ENCODE data around the gene EIF4G3.
"Not testable (repeated sequence)": the region's sequence is repeated elsewhere in the genome, so short reads cannot be mapped to it uniquely, and the experiment has no call there.

EIF4G3 gene

DNA sequence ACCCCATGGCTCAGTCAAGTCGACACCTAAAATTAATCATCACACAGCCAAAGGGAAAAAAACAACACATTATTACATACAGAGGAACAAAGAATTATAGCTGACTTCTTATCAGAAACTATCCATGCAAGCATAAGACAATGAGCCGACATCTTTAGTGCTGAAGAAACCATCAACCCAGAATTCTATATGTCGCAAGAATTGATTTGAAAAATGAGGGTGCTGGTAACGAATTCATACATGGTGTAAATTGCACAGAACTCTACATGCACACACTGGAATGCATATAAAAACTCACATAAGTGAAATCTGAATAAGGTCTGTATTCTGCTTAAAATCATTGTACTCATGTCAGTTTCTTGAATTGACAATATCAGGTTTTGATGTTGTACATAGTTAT lies 25.0 kb upstream of the EIF4G3 start:
- no peaks in the 10 kb centered on the region for H3K4me1 ChIP-seq (ENCODE audit: control insufficient read depth, insufficient read depth, low read length)
- H3K4me3 ChIP-seq (ENCODE audit: low read depth, low read length), result no peak overlapping the region
- H3K27ac ChIP-seq (ENCODE audit: low read depth, low read length), result no peak overlapping the region
- H3K9ac ChIP-seq (ENCODE audit: low read depth, low read length), result no peak overlapping the region
- H3K27me3 ChIP-seq (ENCODE audit: control insufficient read depth, insufficient read depth, low read length), result peaks cover 7% of the 10 kb centered on the region; the same call in 1 of the 2 replicates
- H3K36me3 ChIP-seq (ENCODE audit: control insufficient read depth, insufficient read depth, low read length), result no peaks in the 10 kb centered on the region
- H3K9me3 ChIP-seq (ENCODE audit: control insufficient read depth, insufficient read depth, low read length), result no peaks in the 10 kb centered on the region

DNA sequence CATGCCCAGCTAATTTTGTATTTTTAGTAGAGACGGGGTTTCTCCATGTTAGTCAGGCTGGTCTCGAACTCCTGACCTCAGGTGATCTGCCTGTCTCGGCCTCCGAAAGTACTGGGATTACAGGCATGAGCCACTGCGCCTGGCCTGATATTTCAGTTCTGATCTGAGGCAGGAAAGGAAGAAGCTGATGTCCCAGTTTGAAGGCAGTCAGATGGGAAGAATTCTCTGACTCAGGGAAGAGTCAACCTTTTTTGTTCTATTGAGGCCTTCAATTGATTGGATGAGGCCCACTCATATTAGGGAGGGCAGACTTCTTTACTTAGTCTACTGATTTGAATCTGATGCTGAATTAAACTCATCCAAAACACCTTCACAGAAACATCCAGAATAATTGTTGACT lies 24.5 kb upstream of the EIF4G3 start:
- H3K4me1 ChIP-seq (ENCODE audit: control insufficient read depth, insufficient read depth, low read length); H3K9ac ChIP-seq (ENCODE audit: low read depth, low read length); H3K27me3 ChIP-seq (ENCODE audit: control insufficient read depth, insufficient read depth, low read length); H3K9me3 ChIP-seq (ENCODE audit: control insufficient read depth, insufficient read depth, low read length); H3K36me3 ChIP-seq (ENCODE audit: control insufficient read depth, insufficient read depth, low read length); H3K27ac ChIP-seq (ENCODE audit: low read depth, low read length); H3K4me3 ChIP-seq (ENCODE audit: low read depth, low read length): not testable (repeated sequence)

- no peak overlapping the region for H3K4me3 ChIP-seq (ENCODE audit: low read depth, low read length)
- H3K4me1 ChIP-seq (ENCODE audit: control insufficient read depth, insufficient read depth, low read length), result no peaks in the 10 kb centered on the region
- no peak overlapping the region for H3K9ac ChIP-seq (ENCODE audit: low read depth, low read length)
- H3K27me3 ChIP-seq (ENCODE audit: control insufficient read depth, insufficient read depth, low read length), result peaks cover 7% of the 10 kb centered on the region; the same call in 1 of the 2 replicates
- no peaks in the 10 kb centered on the region for H3K36me3 ChIP-seq (ENCODE audit: control insufficient read depth, insufficient read depth, low read length)
- H3K27ac ChIP-seq (ENCODE audit: low read depth, low read length), result no peak overlapping the region
- no peaks in the 10 kb centered on the region for H3K9me3 ChIP-seq (ENCODE audit: control insufficient read depth, insufficient read depth, low read length)
These were observed 24.1 kb upstream of the EIF4G3 start for GRCh38 chr1:21200767-21201166.

GRCh38 chr1:21198929-21199328 lies 22.2 kb upstream of the EIF4G3 start:
- Histone ChIP-seq H3K4me3 (ENCODE audit: low read depth, low read length) (no peak overlapping the region), H3K27ac (ENCODE audit: low read depth, low read length) (no peak overlapping the region), H3K36me3 (ENCODE audit: control insufficient read depth, insufficient read depth, low read length) (no peaks in the 10 kb centered on the region), H3K4me1 (ENCODE audit: control insufficient read depth, insufficient read depth, low read length) (no peaks in the 10 kb centered on the region), H3K9me3 (ENCODE audit: control insufficient read depth, insufficient read depth, low read length) (no peaks in the 10 kb centered on the region), H3K9ac (ENCODE audit: low read depth, low read length) (no peak overlapping the region), H3K27me3 (ENCODE audit: control insufficient read depth, insufficient read depth, low read length) (peaks cover 23% of the 10 kb centered on the region)

DNA sequence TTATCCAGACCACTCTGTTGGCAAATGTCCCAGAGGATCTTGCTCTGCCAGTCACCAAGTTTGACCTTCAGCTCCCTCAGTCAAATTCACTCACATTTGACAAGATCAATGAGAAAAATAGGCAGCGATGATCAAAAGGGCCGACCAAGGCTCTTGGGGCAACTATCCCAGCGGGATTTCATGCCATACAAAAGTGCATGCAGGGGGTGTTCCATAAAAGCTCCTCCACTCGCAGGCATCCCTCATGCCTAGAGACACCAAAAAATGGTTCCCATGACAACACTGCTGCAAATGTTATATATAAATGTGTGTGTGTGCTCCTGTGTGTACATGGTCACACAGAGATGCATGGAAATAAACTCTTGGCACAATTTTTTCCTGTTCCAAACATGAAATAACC lies 16.2 kb upstream of the EIF4G3 start:
- Histone ChIP-seq H3K27me3 (ENCODE audit: control insufficient read depth, insufficient read depth, low read length) (peaks cover 74% of the 10 kb centered on the region), H3K36me3 (ENCODE audit: control insufficient read depth, insufficient read depth, low read length) (no peaks in the 10 kb centered on the region), H3K4me3 (ENCODE audit: low read depth, low read length) (no peak overlapping the region), H3K4me1 (ENCODE audit: control insufficient read depth, insufficient read depth, low read length) (no peaks in the 10 kb centered on the region), H3K9ac (ENCODE audit: low read depth, low read length) (no peak overlapping the region), H3K27ac (ENCODE audit: low read depth, low read length) (no peak overlapping the region), H3K9me3 (ENCODE audit: control insufficient read depth, insufficient read depth, low read length) (no peaks in the 10 kb centered on the region)

DNA sequence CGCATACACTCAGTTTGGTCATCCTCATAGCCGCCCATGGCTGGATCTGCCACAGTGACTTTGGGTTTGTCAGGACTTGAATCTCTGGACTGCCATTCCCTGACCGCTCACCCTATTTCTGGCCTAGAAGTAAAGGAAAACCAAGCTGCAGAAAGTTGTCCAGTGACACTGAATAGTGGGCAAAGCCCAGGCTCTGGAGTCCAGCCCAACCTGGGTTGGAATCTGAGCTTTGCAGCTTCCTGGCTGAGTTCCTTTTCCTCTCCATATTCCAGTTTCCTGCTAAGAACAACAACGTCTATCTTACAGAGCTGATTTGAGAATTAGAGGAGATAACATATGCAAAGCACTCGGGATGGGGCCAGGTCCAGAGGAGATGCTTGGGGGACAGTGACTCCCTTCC lies 15.6 kb upstream of the EIF4G3 start:
- Histone ChIP-seq H3K27ac (ENCODE audit: low read depth, low read length) (no peak overlapping the region), H3K27me3 (ENCODE audit: control insufficient read depth, insufficient read depth, low read length) (peaks cover 80% of the 10 kb centered on the region), H3K9me3 (ENCODE audit: control insufficient read depth, insufficient read depth, low read length) (no peaks in the 10 kb centered on the region), H3K4me1 (ENCODE audit: control insufficient read depth, insufficient read depth, low read length) (no peaks in the 10 kb centered on the region), H3K4me3 (ENCODE audit: low read depth, low read length) (no peak overlapping the region), H3K36me3 (ENCODE audit: control insufficient read depth, insufficient read depth, low read length) (no peaks in the 10 kb centered on the region), H3K9ac (ENCODE audit: low read depth, low read length) (no peak overlapping the region)

DNA sequence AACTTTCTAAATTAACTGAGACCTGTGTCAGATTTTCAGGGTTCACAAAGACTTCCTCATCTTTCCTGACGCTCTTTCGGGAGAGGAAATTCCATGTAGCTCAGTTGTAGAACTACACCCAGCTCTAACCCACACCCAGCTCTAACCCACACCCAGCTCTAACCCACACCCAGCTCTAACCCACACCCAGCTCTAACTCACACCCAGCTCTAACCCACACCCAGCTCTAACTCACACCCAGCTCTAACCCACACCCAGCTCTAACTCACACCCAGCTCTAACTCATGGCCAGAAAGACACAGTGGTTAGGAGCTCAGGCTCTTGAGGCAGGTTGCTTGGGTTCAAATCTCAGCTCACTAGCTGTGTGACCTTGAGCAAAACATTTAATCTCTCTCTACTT lies 14.1 kb upstream of the EIF4G3 start:
- peaks cover 91% of the 10 kb centered on the region for H3K27me3 ChIP-seq (ENCODE audit: control insufficient read depth, insufficient read depth, low read length)
- H3K9me3 ChIP-seq (ENCODE audit: control insufficient read depth, insufficient read depth, low read length); H3K27ac ChIP-seq (ENCODE audit: low read depth, low read length); H3K4me1 ChIP-seq (ENCODE audit: control insufficient read depth, insufficient read depth, low read length); H3K36me3 ChIP-seq (ENCODE audit: control insufficient read depth, insufficient read depth, low read length); H3K9ac ChIP-seq (ENCODE audit: low read depth, low read length); H3K4me3 ChIP-seq (ENCODE audit: low read depth, low read length): not testable (repeated sequence)

DNA sequence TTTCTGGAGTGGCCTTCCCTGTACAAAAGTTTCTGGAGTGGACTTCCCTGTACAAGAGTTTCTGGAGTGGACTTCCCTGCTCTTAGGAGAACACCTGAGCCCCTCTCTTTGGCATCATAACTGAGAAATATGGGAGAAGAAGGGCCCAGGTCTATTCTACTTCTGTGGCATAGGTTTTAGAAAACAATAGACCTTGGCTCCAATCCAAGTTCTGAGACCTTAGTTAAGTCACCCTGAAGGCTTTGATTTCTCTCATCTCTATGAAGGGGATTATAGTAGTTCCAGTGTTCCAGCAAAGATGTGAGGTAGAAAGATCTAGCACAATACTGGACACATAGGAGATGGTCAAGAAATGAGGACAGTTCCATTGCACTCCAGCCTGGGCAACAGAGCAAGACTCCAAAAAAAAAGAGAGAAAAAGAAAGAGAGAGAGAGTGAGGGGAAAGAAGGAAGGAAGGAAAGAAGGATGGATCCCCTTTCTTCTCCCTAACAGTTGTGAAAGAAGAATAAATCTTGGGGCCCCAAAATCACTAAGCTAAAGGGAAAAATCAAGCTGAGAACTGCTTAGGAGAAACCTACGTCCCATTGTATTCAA lies 13.3 kb upstream of the EIF4G3 start:
- no peaks in the 10 kb centered on the region for H3K9me3 ChIP-seq (ENCODE audit: control insufficient read depth, insufficient read depth, low read length)
- no peak overlapping the region for H3K27ac ChIP-seq (ENCODE audit: low read depth, low read length)
- no peak overlapping the region for H3K9ac ChIP-seq (ENCODE audit: low read depth, low read length)
- no peaks in the 10 kb centered on the region for H3K4me1 ChIP-seq (ENCODE audit: control insufficient read depth, insufficient read depth, low read length)
- H3K4me3 ChIP-seq (ENCODE audit: low read depth, low read length), result no peak overlapping the region
- peaks cover 91% of the 10 kb centered on the region for H3K27me3 ChIP-seq (ENCODE audit: control insufficient read depth, insufficient read depth, low read length)
- H3K36me3 ChIP-seq (ENCODE audit: control insufficient read depth, insufficient read depth, low read length), result no peaks in the 10 kb centered on the region

- Histone ChIP-seq H3K36me3 (ENCODE audit: control insufficient read depth, insufficient read depth, low read length) (no peaks in the 10 kb centered on the region), H3K9me3 (ENCODE audit: control insufficient read depth, insufficient read depth, low read length) (no peaks in the 10 kb centered on the region), H3K27ac (ENCODE audit: low read depth, low read length) (no peak overlapping the region), H3K4me3 (ENCODE audit: low read depth, low read length) (no peak overlapping the region), H3K4me1 (ENCODE audit: control insufficient read depth, insufficient read depth, low read length) (no peaks in the 10 kb centered on the region), H3K27me3 (ENCODE audit: control insufficient read depth, insufficient read depth, low read length) (peaks cover 91% of the 10 kb centered on the region), H3K9ac (ENCODE audit: low read depth, low read length) (no peak overlapping the region)
These were observed 12.7 kb upstream of the EIF4G3 start for GRCh38 chr1:21189421-21189820.

GRCh38 chr1:21188235-21188634 lies 11.5 kb upstream of the EIF4G3 start:
- Histone ChIP-seq H3K36me3 (ENCODE audit: control insufficient read depth, insufficient read depth, low read length) (no peaks in the 10 kb centered on the region), H3K27me3 (ENCODE audit: control insufficient read depth, insufficient read depth, low read length) (peaks cover 91% of the 10 kb centered on the region), H3K4me1 (ENCODE audit: control insufficient read depth, insufficient read depth, low read length) (no peaks in the 10 kb centered on the region), H3K27ac (ENCODE audit: low read depth, low read length) (no peak overlapping the region), H3K4me3 (ENCODE audit: low read depth, low read length) (no peak overlapping the region), H3K9me3 (ENCODE audit: control insufficient read depth, insufficient read depth, low read length) (no peaks in the 10 kb centered on the region), H3K9ac (ENCODE audit: low read depth, low read length) (no peak overlapping the region)

DNA sequence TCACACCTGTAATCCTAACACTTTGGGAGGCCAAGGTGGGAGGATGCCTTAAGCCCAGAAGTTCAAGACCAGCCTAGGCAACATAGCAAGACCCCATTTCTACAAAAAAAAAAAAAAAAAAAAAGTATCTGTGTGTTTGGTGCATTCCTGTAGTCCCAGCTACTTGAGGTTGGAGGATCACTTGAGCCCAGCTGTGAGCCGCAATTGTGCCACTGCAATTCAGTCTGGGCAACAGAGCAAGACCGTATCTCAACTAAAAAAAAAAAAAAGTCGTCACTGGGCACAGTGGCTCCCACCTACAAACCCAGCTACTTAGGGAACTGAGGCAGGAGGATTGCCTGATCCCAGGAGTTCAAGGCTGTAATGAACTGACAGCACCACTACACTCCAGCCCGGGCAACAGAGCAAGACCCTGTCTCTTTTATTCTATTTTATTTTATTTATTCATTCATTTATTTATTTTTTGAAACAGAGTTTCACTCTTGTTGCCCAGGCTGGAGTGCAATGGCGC lies 8.6 kb upstream of the EIF4G3 start:
- H3K36me3 ChIP-seq (ENCODE audit: control insufficient read depth, insufficient read depth, low read length), result no peaks in the 10 kb centered on the region
- H3K27me3 ChIP-seq (ENCODE audit: control insufficient read depth, insufficient read depth, low read length), result peaks cover 81% of the 10 kb centered on the region
- no peak overlapping the region for H3K27ac ChIP-seq (ENCODE audit: low read depth, low read length)
- H3K9me3 ChIP-seq (ENCODE audit: control insufficient read depth, insufficient read depth, low read length), result no peaks in the 10 kb centered on the region
- no peak overlapping the region for H3K4me3 ChIP-seq (ENCODE audit: low read depth, low read length)
- H3K9ac ChIP-seq (ENCODE audit: low read depth, low read length), result no peak overlapping the region
- no peaks in the 10 kb centered on the region for H3K4me1 ChIP-seq (ENCODE audit: control insufficient read depth, insufficient read depth, low read length)

All from HUES48 (cell line).